22Rv1 (cell line): ENCODE measurements around the gene PURA.

ENCODE experiments used
- ZFX ChIP-seq: fragments of 450-650 bp; IDR thresholded peaks from 2 replicates; pipeline ENCODE4 v1.6.1; 2017; ENCODE audit warnings: antibody characterized with exemption, borderline replicate concordance
- TF ChIP-seq, protein P1 (sequence below): fragments of 450-650 bp; IDR thresholded peaks from 2 replicates; pipeline ENCODE4 v1.5.1; 2017; ENCODE audit warnings: mild to moderate bottlenecking

DNA sequence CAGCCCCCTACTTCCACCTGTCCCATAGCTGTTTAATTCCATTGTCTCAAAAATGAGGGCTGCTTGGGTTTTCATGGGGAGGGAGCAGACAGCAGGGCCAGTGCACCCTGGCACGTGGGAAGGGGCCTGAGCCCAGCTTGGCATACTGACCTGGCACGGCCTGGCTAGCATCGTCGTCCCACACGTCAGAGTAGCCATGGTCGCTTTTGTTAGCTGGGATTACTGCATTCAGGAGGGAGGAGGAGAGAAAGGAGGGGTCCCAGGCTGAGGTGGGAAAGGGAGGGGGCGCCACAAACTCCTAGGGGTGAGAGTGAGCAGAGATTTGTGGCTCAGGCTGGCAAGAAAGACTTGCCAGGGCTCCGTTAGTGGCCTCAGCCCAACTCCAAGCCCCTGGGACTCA lies 40.0 kb downstream of the PURA start:
- TF ChIP-seq, protein P1, sequence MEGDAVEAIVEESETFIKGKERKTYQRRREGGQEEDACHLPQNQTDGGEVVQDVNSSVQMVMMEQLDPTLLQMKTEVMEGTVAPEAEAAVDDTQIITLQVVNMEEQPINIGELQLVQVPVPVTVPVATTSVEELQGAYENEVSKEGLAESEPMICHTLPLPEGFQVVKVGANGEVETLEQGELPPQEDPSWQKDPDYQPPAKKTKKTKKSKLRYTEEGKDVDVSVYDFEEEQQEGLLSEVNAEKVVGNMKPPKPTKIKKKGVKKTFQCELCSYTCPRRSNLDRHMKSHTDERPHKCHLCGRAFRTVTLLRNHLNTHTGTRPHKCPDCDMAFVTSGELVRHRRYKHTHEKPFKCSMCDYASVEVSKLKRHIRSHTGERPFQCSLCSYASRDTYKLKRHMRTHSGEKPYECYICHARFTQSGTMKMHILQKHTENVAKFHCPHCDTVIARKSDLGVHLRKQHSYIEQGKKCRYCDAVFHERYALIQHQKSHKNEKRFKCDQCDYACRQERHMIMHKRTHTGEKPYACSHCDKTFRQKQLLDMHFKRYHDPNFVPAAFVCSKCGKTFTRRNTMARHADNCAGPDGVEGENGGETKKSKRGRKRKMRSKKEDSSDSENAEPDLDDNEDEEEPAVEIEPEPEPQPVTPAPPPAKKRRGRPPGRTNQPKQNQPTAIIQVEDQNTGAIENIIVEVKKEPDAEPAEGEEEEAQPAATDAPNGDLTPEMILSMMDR = no peak
- no peak for TF ChIP-seq ZFX
